HFF-Myc (cell line): ENCODE data around the gene TMEM145.
A peak's percentile ranks its signal among the peaks of the same experiment; 100 is the strongest.

Experiments
- DNase-seq: peaks from one replicate; pipeline ENCODE4 v3.0.0-alpha.2; 2011; ENCODE audit warnings: low read depth; ENCODE audit errors: extremely low read depth
- H3K4me3 ChIP-seq: replicated peaks from 2 replicates; pipeline ENCODE4 v1.5.1; 2011; ENCODE audit warnings: low read depth, mild to moderate bottlenecking, control low read depth, low read length
- TF ChIP-seq, protein P1 (sequence below): IDR thresholded peaks from 2 replicates; pipeline ENCODE4 v1.5.1; 2012; ENCODE audit warnings: mild to moderate bottlenecking, low read depth, low read length, control low read depth; ENCODE audit errors: missing control alignments

TMEM145 gene

GRCh38 chr19:42312370-42312769 lies 739 bp upstream of the TMEM145 start:
- no peak for DNase-seq
- no peak overlapping the region for H3K4me3 ChIP-seq
- TF ChIP-seq, protein P1, sequence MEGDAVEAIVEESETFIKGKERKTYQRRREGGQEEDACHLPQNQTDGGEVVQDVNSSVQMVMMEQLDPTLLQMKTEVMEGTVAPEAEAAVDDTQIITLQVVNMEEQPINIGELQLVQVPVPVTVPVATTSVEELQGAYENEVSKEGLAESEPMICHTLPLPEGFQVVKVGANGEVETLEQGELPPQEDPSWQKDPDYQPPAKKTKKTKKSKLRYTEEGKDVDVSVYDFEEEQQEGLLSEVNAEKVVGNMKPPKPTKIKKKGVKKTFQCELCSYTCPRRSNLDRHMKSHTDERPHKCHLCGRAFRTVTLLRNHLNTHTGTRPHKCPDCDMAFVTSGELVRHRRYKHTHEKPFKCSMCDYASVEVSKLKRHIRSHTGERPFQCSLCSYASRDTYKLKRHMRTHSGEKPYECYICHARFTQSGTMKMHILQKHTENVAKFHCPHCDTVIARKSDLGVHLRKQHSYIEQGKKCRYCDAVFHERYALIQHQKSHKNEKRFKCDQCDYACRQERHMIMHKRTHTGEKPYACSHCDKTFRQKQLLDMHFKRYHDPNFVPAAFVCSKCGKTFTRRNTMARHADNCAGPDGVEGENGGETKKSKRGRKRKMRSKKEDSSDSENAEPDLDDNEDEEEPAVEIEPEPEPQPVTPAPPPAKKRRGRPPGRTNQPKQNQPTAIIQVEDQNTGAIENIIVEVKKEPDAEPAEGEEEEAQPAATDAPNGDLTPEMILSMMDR: no peak

GRCh38 chr19:42313840-42314755 lies 989 bp downstream of the TMEM145 start:
- no peak for DNase-seq
- TF ChIP-seq, protein P1: no peak
- peak overlapping the region; percentile 43 for H3K4me3 ChIP-seq

GRCh38 chr19:42315024-42315423 lies 1.9 kb downstream of the TMEM145 start:
- no peak for DNase-seq
- H3K4me3 ChIP-seq: no peak overlapping the region
- TF ChIP-seq, protein P1: no peak

DNA sequence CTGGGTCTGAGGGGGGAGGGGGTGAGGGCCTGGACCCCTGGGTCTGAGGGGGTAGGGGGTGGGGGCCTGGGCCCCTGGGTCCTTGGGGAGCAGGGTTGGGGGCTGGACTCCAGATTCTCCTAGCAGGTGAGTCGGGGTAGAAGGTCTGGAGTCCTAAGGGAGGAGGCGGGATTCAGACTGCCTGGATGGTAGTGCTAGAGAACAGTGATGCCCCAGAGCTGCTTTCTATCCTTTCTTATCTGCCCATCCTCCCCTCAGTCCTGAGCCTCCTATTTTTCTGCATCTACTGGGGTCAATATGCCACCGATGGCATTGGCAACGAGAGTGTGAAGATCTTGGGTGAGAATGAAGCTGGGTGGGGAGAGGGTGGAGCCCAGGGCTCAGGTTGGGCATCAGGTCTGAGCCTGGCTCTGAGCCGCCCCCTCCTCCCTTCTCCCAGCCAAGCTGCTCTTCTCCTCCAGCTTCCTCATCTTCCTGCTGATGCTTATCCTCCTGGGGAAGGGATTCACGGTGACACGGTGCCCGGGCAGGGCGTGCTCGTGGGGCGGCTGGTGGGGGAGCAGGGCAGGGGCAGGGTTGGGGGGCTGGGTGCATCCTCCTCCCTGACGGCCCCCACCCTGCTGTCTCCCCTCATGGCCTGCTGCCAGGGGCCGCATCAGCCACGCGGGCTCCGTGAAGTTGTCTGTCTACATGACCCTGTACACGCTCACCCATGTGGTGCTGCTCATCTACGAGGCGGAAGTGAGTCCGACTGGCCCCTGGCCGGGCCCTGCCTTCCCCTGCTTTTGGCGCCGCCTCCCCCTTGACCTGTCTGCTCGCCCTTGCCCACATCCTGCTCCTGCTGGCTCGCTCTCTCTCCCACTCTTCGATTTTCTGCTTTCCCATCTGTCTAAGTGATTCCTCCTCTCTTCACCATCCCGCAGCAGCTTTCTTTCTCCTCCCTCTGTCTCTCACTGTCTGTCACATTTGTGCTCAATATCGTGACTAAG lies 3.4 kb downstream of the TMEM145 start:
- 0 out of 2 replicates have a peak overlapping the region, but pooled peaks have one; percentile 4 for H3K4me3 ChIP-seq
- DNase-seq: no peak
- TF ChIP-seq, protein P1: no peak

GRCh38 chr19:42317535-42317934 lies 4.4 kb downstream of the TMEM145 start:
- no peak overlapping the region for H3K4me3 ChIP-seq
- no peak for DNase-seq
- TF ChIP-seq, protein P1: no peak

- TF ChIP-seq, protein P1: no peak
- no peak overlapping the region for H3K4me3 ChIP-seq
- no peak for DNase-seq
Measured at GRCh38 chr19:42322305-42322704, 9.2 kb downstream of the TMEM145 start.
